Activated CD8-positive, alpha-beta memory T cell treated with anti-CD3 and anti-CD28 coated beads for 4 hours (primary cell): ENCODE results near the gene ATP9A.
"Not testable (repeated sequence)": the region's sequence is repeated elsewhere in the genome, so short reads cannot be mapped to it uniquely, and the experiment has no call there.

ENCODE experiments used
- DNase-seq, 2 donors: peaks; one replicate each; pipeline ENCODE4 v3.0.0-alpha.2; 2020; ENCODE audit warnings: low read depth in 2 of 2

ATP9A gene

DNA sequence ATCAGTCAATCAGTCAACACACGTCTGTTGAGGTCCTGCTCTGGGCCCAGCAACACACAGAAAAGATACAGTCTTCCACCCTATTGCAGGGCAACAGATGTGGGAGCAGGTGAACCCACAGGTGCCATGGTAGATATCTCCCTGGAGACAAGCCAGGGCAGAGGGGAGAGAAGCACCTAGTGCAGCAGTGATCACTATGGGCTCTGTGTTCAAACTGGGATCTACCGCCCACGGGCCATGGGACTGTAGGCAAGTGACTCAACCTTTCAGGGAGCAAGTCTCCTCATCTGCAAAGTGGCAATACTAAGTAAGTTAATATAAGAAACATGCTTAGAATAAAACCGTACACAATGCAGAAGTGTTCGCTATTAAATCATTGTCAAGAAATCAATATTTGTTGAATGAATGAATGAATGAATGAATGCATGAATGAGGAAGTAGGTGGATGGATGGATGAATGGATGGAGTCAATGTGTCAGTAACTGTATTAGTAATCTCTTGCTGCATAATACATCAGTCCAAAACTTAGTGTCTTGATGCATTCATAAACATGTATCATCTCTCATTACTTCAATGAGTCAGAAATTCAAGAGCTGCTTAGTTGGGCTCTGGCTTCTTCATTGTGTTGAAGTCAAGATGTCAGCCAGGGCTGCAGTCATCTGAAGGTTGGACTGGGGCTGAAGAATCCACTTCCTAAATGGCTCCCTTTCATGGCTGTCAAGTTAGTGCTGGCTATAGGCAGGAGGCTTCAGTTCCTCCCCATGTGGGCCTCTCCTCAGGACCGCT lies 193.7 kb downstream of the ATP9A start:
- no peak for DNase-seq

DNA sequence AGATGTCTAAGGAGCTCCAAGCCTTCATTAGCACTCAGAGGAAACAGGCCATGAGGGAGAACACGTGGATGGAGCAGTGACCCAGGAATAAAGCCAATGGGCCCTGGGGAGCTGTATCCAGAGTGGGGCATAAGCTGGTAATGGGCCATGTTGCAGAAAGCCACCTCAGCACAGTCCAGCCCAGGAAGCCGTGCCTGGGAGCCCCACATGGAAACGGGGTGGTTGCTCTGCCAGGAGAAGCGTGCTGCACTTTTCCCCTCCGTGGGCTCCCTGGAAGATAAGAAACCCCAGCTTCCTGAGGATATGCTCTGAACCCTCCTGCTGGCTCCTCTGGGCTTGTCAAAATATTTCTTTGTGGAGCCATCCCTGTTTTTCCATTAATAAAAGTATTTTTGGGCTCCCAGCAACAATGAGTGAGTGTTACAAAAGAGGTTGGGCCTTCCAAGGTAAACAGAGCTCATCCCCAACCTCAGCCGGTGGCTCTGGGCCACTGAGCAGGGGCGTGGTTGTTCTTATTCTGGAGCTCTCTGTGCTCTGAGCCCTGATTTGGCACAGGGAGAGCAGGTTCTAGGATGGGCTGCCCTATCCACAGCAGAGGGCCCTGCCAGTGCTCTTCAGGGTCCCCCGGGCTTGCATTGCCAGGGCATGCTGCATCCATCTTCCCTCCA lies 194.5 kb downstream of the ATP9A start:
- DNase-seq = no peak

DNA sequence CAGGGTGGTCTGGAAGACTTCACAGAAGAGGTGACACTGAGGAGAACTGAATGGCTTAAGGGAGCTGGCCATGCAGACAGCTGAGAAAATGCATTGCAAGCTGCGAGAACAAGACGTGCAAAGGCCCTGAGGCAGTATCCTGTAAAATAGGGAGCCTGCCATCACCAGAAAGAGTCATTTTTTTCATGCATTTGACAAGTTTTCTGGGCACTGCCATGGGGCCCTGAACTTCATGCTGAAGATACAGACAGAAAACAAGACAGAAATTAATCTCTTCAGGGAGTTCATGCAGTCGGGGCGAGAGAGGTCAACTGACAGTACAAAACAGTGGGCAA lies 196.8 kb downstream of the ATP9A start:
- no peak for DNase-seq

DNA sequence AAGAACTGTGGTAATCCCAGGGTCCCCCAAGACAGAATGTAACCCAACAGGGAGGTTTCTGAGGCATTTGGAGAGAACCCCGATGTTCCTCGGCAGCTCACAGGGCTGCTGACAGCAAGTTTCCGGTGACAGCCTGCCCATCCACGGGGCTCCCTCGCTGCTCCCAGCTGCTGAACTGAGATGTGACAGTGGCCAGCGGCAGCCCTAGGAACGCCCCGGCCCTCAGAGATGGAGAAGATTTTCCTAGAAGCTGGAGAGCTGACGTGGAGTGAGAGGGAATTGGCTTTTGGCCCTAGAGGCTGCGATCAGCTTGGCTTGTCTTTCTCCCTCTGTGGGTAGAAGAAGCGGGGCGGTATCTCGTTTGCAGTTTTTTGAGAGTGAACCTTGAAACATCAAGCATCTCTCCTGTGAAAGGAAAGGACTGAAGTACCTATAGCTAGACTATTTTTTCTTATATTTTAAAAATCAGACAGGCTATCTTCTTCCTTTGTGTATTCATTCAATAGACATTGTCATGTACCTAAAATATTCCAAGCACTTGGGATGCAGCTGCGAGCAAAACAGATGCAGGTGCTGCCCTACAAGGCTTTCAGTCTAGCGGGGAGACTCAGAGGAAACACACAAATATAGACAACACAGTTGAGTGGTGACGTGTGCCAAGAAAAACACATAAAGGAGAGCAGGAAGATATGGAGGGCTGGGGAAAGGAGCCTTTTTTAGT lies 197.3 kb downstream of the ATP9A start:
- DNase-seq = no peak

DNA sequence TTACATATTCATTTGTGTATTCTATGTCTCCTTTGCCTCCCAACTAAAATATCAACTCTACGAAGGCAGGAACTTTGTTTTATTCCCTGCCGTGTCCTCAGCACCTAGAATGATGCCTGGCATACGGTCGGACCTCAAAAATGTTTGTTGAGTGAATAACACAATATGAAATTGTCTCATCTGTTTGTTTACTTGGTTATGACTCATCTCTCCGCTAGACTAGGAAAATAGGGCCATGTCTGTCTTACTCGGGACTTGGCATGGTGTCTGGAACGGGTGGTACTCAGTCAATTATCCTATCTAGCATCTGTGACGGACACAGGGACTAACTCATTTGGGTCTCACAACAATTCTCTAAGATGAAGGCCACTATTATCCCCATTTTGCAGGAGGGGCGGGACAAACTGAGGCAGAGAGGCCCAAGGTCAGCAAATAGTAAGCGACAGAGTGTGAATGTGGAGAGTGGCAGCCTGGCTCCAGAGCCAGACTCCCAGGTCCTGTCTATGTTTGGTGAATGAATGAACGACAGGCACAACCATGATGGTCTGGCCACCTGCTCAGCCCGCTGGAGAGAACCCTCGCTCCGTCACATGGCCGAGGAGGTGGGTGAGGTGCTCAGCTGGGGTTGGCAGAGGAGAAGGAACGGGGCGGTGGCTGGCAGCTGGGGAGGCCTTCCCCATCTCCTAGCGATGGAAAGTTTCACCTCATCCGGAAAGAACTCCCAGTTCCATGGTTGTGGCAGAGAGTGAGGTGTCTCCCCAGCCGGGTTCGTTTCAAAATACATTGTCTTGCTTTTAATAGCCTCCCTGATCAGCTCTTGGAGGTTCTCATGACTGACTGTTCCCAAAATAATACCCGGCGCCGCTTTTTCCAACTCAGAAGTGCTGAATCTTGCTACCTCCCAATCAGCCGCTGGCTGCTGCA lies 198.1 kb downstream of the ATP9A start:
- DNase-seq = no peak

DNA sequence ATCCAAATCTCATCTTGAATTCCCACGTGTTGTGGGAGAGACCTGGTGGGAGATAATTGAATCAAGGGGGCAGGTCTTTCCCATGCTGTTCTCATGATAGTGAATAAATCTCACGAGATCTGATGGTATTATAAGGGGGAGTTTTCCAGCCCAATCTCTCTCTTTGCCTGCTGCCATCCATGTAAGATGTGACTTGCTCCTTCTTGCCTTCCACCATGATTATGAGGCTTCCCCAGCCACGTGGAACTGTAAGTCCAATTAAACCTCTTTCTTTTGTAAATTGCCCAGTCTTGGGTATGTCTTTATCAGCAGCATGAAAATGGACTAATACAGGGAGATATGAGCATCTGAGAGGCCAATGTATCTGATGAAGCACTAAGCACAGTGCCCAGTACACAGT lies 199.7 kb downstream of the ATP9A start:
- not testable (repeated sequence) for DNase-seq

DNA sequence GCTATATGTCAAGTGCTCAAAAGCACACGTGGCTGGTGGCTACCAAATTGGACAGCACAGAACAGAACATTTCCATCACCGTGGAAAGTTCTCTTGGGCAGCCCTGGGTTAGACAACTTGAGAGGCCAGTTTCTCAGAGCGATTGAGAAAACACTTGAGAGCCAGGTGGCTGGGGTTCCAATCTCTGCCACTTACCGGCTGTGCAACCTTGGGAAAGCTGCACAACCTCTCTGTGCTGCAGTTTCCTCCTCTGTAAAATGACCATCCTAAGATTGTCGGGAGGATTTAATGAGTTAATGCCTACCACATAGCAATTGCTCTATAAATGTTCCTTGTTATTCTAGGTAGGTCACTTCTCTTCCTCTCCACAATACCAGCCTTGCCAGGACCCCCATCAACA lies 200.6 kb downstream of the ATP9A start:
- DNase-seq = no peak

DNA sequence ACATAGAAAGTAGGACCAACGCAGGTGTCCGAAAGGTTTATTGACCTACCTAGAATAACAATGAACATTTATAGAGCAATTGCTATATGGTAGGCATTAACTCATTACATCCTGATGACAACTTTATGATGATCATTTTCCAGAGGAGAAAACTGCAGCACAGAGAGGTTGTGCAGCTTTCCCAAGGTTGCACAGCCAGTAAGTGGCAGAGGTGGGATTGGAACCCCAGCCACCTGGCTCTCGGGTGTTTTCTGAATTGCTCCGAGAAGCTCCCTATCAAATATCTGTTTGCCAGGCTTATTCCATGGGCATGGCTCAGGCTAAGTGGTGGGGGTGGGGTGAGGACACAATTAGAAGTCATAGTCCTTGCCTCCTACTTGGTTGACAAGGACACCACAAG lies 201.6 kb downstream of the ATP9A start:
- no peak for DNase-seq

DNA sequence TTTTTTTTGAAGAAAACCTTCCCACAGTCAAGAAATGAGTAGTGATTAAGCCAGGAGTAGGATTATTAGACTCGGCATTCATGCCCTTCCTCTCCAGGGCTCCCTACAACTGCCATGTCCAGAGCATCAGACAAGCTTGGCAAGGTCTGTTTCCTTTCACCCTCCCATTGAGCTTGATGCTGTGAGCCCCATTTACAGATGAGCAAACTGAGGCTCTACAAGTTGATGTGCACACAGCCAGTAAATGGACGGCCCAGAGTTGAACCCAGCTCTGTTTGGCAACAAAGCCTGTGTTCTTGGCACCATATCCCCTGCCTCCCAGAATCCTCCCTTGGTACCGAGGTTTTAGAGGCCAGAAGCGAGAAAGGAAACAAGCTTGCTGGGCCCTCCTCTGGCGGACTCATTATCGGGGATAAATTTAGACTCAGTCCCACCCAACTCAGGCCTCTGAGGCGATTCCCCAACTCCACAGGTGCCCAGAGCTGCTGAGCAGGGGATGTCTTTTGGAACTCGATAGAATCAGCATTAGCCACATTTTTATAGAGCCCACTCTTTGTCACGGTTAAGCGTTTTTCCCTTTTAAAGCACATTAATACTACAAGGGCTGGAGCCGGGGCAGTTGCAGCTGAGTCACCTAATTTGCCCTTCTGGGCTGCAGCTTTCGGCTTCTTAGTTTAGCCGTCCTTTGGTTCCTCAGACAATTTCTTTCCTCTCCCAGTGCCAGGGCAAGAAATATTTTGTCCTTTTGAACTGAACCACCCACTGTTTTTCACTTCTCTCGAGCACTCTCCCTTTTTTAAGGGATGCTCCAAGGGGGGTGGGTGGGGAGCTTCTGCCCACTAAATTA lies 202.7 kb downstream of the ATP9A start:
- DNase-seq = no peak

DNA sequence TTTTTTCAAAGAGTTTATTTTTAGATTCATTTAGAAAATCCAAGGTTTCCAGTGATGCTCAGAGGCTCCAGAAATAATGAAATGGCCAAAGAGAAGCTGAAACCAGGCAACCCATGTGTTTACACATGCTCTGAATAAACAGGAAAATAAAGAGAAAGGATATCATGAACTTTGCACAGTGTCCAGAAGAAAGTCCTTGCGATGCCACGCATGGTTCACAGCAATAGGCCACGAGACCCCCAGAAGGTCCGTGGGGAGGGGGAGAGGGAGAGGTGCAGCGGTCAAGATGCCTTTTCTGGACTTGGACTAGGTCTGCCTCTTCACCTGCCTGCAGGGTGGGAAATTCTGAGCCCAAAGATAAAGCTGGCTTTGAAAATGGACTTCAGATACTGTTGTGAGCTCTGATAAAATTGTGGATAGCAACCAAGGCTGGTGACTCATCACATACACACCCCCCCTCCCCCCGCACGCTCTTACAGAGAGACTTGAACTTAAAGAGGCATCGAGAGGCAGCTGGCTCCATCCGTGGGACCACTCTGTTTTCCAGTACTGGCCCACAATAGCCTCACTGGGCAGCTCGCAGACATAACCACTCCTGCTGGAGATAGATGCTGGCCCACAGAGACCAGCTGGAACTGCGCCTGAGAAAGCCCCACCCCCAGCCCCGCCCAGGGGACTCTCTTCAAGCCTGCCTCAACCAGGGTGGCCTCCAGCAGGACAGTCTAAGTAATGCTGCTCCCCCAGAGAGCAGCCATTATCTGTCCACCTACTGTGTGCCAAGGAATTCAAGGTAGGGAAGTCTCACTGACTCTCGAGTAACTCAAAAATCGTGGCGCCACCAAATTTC lies 204.5 kb downstream of the ATP9A start:
- no peak for DNase-seq

DNA sequence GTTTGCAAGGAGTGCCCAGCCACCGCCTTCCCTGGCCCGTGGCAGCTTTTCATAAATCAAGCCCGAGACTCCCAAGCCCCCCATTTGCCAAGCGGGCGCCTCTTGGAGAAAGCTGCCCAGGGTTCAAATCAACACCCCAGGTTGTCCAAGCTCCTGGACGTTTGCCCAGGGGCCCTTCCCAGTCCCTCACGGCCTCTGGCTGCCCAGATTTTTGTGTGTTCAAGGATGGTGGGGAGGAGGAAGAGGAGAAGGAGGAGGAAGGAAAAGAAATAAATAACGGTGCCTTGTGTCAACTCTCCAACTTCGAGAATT lies 205.1 kb downstream of the ATP9A start:
- DNase-seq = no peak

DNA sequence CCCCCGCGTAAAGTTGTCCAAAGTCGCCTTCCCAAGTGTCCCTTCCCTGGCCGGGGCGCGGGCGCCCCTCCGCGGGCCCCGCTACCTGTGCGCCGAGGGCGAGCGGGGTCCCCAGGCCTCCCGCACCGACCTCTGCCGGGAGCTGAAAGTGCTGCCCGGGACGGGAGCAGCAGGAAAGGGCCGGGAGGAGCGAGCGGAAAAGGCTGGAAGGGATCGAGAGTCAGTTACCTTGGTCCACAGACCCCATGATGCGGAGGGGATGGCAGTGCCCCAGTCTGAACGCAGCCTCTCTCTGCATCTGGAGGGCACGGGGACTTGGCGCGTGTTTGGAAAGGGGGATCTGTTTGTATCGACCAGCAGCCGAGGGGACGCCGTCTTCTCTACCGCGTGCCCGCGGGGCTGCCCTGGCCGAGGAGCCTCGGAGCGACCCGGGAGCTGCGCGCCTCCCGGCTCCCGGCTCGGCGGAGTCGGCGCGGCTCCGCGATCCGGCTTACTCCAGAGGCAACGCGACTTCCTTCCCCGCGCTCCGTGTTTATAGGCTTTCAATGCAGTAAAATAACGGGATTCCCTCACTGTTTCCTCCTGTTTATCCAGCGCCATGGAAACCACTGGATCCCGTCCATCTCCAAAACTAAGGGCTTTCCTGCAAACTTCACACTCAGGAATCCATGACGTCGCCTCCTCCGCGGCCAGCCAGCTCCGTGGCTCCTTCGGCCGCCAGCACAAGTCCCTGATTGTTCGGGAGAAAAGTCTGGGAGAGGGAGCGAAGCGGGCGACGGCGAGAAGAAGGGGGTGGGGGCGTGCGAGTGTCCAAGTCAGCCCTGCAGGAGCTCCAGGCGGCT lies 205.6 kb downstream of the ATP9A start:
- DNase-seq = no peak

DNA sequence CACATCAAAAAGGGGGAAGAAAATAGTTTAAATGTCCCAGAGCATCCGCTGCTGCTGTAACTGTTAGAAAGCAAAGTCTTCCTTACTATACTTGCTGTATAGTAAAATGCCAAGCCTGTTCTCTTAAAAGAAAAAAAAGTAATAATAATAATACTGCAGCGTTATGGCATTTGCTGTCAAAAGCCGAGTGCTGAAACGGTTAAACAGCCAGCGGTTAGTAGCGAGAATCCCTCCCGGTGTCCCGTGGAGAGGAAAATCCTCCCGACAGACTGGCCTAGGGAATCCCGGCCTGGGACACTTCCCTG lies 206.2 kb downstream of the ATP9A start:
- DNase-seq = no peak

DNA sequence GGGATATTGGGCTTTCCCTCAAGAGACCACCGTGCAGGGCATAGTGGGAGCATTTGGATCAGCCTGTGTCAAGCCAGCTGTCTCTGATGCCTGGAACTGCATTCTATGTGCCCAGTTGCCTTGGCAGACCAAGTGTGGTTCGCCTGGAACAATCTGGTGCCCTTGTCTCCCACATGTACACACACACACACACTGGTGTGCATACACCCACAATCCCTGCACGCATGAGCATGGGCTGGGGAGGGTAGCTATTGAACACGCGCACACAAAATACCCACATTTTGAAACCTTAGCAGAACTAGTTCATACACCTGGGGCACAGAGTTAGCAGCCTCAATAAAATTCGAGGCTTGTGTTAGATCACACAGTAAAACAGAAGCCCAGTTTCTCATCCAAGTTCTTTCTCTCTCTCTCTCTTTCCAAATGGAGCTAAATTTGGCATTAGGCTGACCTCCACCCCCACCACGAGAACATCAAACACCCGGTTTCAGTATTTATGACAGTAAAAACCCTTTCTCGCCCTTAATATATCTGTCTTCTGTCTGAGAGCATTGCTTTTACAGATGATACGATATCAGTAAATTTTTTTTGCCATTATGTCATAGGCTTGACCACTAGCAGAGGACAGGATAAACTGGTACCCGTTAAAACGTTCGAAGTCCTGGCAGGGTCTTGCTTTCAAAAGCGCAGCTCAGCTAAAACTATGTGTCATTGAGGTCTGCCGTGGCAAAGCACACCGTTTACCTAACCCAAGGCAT lies 207.5 kb downstream of the ATP9A start:
- no peak for DNase-seq

DNA sequence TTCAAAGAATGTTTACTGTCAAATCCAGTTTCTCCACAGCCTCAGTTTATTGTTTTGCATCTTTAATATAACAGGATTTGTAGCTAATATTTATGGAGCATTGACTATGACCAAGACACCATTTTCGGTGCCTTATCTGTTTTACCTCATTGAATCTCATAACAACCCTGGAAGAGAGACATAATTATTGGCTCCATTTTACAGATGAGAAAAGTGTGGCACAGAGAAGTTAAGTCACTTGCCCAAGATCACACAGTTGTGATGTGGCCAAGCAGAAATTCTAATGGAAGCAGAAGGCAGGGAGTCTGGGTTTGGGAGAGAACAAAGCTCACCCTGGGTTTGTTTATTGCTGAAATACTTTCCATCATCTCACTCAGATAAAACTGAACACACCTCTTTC lies 208.1 kb downstream of the ATP9A start:
- no peak for DNase-seq

DNA sequence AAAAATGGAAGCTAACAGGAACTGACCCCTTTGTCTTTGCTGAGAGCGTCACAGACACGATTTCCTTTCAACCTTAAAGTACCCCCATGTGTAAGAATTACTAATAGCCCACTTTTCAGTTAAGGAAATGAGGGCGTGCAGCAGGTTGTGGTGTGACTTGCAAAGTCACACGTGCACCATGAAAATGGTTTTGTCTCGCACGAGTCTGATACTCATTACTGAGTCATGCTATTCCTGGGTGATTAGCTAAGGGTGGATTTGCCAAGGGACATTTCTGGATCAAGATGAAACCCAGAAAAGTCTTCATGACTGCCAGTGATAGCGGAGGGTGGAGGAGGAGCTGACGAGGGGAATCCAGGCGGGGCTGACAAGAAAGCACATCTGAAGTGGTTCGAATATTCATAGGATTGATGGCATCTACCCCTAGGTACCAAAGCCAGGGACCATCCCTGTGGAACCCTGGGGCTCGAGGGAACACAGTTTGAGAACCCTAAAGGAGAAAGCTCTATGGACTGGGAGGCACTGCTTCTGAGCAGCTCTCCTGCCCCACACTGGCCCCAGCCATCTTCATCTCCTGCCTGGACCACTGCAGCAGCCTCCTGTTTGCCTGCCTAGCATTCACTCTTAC lies 213.5 kb downstream of the ATP9A start:
- DNase-seq = no peak

DNA sequence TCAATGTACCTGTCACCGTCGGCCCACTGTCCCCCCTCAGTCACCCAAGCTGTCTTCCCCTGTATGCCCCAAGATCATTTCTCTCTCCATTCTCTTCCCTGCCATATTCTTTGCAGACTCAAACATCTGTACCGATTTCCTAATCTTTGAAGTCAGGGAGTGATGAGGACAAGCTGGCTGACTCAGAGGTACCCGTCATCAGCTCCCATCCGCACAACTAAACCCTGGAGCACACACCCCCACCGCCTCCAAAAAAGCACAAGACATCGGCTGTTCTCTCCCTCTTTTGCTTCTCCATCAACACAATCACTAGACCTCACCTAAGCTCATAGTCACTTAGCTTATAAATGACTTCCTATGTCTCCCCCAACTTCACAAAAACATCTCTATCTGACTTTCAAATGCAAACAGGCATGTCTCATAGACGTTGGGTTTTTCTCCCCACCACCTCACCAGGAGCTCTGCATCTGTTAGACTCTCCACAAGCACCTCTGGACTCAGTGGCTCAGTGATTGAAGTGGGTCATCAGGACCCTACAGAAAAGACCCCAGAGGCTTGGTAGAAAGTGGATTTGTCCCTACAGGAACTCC lies 214.2 kb downstream of the ATP9A start:
- DNase-seq = no peak

DNA sequence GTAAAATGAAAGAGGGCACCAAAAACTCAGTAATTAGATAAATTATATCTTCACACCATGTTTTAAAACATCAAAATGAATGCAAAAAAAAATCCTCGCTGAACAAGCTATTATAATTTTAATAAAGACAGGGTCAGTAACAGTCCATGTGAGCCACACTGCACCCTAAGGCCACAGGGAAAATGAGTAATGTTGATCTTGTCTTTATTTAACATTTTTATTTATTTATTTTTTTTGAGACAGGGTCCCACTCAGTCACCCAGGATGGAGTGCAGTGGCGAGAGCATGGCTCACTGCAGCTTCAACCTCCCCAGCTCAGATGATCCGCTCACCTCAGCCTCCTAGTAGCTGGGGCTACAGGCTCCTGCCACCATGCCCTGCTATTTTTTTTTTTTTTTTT lies 217.0 kb downstream of the ATP9A start:
- no peak for DNase-seq
